HG03039 (cell line): ENCODE results near the gene PIGU.

Experiments used
- ATAC-seq: cut with Tn5 transposase; IDR thresholded peaks from one replicate; pipeline ENCODE4 v1.9.1; 2021; ENCODE audit warnings: mild to moderate bottlenecking, moderate library complexity; ENCODE audit not compliant: unreplicated experiment

PIGU gene

DNA sequence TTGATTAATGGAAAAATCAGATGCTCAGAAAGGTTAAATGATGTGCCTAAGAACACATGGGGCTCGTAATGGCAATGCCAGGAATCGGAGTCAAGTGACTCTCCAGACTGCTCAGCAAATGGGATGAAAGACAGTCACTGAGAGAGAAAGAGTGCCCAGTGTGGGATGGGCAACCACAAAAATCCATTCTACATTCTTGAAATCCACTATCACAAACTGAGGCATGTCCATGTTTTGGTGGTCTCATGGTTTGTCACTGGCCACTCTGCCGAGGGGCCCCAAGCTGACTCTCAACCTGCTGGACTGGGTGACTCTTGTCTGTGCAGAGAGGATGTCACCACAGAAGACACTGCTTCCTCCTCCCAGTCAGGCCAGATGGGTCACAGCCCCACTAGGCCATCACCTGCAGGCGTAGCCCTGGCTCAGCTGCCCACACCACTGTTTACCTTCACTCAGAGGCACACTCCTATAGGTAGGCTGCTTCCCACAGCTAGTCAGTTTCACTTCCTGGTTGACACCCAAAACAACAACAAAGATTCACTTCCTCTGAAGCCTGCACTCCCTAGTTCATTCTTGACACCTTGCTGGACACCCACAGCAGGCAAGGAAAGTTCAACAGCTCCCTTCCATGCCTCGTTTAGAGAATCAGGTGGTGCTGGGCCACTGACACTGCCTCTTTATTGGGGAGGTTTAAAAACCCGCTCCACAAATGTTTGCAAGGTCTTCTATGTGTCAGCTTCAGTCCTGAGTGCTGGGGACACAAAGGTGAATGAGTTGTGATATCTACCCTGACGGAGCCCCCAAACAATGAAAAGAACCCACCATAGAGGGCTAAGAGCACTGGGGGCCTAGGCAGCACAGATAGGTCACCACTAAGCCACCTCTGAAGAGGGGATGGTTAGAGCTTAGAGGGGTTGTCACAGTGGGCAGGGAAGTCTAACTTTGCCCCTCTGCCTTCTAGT, 96.6 kb downstream of the PIGU start:
- no peak for ATAC-seq

DNA sequence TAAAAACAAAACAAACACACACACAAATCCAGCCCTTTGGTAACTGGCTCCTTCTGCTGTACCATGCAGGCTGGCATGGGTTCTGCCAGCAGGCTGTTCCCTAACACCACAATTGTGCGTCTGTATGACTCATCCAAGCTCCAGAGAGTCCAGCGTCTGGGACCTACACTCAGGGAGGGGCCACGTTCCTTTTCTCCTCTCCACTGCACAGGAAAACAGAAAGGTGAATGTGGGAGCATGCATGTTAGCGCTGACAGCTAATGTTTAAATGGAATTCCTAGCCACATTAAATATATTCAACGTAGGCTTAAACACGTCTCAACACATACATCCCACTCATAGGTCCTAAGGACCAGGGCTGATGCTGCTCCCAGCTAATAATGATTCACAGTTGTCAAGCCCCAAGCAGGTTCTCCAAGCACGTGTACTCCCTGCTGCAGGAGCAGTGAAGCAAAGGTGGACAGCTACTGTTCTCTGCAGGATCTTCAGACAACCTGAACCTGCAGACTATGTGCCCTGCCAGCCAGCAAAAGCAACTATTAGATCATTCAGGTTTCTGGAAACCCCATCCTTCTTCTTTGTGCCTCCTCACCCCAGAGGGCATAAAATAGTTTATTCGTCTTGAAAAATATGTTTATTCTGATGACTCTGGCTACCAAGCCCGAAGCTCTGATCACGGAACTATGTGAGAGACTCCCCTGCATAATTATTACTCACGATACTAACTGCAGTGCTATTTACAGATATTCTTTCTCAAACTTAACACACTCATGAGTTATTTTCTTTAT, 97.5 kb downstream of the PIGU start:
- no peak for ATAC-seq

DNA sequence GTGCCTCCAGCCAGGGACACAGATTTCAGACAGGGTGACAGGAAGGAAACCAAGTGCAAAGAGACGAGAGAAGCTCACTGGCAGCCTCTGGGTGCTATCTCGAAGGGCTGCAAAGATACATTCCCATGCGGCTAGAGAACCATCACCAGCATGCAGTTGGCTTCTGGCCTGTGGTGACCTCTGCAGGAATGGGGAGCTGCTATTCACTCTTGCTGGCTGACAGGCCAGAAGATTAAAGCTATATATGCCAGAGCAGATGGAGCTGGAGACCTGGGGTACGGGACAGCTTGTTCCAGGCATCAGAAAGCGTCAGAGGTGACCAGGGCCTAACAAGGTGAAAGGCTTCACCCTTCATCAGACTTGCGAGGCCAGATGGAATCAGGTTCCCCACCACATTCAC, 98.4 kb downstream of the PIGU start:
- ATAC-seq: no peak

DNA sequence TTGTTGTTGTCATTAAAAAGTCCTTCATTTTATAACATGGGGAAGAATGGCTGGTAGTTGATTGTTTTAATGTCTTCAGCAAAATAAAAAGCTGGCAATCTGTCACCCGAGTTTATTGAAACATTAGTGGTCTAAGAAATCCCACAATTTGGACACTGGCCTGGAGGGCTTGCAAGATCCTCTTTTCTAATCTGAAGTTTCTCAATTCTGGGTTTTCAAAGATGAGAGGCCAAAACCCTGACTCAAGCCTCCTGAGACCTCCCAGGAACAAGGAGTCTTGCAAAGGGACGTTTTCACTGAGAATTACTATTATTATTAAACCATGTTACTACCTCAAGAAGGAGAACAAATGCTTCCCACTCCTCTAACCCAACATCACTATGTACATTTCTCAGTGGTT, 98.9 kb downstream of the PIGU start:
- ATAC-seq: no peak

DNA sequence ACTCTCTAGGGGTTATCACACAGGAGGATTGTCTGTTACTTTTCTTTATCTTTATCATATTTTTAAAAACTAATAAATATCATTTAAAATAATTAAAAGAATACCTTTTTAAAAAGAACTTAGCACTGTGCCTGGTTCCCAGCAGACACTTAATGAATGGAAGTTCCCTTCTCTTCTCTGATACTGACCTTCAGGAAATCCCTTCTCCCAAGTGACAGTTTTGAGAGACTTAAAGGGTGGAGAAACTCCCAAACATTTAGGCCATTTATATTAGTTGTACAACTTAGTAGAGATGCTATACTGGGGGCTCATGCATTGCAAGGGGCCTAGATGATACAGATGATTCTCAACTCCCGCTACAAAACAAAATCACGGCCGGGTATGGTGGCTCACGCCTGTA, 99.8 kb downstream of the PIGU start:
- no peak for ATAC-seq

DNA sequence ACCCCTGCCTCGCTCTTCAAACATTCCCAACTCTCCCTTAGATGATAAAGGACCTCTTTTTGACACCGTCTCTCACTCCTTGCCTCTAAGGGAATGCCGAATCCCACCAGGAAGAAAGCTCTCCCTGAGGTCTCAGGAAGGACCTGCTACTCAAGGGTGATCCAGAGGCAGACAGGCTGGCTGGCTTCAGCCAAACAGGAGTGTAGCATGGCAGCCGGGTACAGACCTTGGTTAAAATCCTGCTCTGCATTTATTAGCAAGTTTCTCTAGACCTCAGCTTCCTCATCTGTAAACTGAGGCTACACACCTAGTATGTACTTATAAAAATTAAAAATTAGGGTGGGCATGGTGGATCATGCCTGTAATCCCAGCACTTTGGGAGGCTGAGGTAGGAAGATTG, 101.1 kb downstream of the PIGU start:
- ATAC-seq: no peak

DNA sequence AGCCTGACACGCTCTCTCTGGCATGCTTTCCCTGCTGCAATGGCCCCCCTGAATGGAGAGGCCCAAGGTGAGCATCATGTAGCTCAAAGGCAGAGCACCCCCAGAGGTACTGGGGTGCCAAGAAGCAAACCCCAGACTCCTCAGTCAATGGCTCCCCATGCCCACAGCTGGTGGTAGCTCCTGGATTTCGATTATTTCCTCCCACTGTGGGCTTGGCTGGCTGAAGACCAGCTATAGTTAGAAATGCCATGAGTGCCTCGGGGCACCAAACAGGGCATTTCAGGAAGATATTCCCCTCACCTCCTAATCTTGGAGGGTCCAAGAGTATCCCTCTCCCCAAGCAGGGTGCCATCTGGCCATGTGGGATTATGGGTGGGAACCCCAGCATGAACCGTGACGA, 101.6 kb downstream of the PIGU start:
- no peak for ATAC-seq

DNA sequence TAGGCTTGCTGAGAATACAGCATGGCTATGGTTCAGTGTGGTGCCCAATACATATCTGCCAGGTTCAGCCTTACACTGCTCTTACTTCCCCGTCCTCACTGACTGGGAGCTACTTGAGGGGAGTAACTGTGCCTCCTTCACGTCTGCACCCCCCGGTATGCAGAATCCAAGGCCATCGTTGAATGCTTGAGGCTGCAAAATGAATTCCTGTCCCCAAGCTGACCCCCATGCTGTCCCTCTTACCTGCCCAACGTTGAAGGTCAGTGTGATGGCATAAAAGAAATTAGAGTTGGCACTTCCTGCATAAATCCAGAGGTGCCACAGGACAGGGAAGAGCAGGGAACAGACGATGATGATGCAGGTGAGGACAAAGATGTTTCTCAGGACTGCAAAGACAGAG, 102.0 kb downstream of the PIGU start:
- no peak for ATAC-seq

DNA sequence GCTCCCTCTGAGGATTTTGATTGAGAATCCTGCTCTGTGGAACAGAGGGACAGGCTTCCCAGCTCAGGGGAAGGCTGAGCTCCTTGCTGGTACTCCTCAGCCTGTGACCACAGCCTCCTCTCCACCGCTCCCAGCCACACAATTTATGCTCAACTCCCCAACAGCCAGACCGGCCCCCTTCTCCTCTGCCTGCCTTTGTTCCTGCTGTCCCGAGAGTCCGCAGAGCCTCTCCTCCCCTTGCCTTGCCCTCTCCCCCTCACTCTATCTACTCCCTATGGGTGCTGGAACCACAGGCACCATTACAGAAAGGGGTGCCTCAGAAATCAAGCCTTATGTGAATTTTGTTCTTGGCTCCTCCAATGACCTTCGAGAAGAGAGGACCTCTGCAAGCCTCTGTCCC, 102.5 kb downstream of the PIGU start:
- ATAC-seq: no peak

DNA sequence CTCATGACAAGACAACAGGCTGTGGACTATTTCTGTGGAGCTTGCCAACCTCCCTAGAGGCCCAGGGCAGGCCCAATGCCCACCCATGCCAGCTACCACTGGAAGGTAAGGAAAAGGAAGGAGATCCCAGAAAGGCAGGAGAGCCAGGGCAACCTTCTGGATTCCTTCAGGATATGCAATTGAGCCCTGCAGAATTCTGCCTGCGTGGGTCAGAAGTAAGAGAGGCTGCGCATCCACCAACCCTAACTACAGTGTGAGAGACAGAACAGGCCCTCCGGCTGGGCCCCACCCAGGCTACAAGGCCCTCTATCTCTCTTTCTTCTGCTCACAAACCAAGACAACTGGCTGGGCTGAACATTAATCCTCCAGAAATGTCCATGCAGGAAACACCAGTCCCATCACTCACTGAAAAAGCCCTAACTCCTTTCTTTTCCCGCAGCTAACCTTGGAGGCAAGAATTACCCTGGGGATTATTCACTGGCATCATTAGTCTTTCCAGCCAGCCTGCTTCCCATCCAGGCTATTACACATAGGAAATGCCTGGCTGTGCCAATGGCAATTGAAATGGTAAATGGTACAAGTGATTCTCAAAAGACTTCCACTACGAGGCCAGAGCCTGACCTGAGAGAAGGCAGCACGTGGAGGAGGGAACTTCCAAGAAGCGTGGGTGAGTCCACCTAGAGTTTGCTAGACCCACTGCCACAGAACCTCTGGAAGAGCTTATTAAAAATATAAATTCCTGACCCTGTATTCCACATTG, 103.2 kb downstream of the PIGU start:
- no peak for ATAC-seq

DNA sequence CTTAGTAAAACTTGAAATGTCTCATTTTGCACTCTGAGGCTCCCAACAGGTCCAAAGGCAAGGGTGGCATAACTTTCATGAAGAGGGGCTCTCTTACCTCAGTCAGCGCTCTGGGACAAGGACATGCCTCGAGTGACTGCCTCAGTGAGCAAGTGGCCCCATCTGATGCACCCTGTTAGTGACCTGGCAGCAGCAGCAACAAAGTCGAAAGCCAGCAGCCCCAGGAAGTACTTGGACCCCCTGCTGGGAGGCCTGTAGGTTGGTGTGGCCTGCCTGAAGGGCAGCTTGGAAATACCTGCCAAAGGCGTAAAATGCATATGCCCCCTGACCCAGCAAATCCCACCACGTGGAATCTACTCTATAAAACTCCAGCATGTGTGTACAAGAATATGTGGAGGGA, 105.1 kb downstream of the PIGU start:
- ATAC-seq: no peak

DNA sequence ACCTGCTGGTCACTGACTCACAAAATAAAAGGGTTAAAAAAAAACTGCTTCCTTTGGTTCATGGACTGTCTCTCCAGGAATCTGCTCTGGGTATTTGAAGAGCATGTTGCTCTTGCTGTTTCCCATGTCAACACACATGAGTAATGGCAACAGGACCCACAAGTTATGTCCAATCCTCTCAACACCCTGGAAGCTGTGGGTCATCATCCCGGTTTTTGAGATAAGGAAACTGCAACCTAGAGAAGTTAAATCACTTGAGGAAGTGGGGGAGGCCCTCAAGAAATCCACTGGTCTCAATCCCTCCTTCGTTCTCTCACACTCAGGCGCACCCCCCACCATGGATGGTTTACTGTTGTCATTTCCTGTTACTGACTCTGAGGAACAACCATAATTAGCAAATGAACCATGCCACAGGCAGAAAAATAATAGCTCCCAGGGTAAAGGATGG, 106.0 kb downstream of the PIGU start:
- no peak for ATAC-seq

DNA sequence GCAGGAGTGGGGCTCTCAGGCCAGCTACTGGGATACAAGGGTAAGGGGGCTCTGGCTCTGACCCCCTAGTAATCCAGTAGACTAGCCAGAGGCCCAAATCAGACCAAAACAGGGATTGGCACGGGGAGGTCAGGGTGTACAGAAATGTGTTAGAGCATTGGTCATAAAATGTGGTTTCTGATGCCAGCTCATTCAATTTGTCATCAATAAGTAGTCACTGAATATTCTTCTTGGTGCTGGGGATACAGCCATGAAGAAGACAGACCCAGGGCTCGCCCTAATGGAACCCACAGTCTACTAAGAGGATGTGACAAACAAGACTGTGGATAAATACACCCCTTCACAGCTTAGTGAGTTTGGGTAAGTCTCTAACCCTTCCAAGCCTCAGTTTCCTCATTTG, 107.3 kb downstream of the PIGU start:
- no peak for ATAC-seq

DNA sequence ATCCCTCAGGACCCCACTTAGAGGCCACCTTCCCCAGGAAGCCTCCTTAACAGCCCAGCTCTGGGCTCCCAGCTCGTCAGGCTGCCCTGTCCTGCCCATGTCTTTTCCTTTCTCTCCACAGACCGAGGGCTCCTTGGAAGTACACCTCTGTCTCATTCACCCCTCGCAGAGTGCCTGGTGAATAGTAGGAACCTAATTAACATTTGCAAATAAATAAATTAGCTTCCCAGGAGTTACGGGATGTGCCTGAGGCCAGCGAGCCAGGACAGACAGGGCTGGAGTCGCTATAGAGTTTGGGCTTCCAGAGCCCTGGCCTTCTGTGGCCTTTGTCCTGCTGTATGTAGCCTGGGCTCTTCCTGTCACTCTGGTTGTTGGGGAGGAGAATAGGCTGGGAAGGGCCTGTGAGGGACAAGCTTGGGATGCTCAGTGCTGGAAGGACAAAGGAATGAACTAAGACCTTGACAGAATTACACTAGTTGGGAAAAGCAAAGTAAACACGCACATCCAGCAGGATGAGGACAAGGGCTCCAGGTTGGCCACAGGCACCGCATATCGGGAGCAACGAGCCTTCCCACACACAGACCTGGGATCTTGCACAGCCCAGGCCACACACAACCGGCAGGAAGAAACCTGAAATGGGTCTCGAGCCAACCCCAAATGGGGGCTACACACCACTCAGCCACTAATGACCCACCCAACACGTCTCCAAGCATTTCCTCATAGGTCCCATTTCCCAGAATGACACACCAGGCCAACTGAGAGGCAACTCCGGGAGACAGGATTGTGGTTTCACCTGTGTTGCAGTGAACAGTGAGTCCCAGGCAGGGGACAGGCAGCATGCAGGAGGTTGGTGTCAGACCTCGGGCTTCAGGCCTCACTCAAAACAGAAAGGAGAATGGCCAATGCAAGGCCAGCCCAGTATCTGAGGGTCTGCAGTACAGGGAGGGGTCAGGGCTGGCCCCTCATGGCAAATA, 108.7 kb downstream of the PIGU start:
- no peak for ATAC-seq

DNA sequence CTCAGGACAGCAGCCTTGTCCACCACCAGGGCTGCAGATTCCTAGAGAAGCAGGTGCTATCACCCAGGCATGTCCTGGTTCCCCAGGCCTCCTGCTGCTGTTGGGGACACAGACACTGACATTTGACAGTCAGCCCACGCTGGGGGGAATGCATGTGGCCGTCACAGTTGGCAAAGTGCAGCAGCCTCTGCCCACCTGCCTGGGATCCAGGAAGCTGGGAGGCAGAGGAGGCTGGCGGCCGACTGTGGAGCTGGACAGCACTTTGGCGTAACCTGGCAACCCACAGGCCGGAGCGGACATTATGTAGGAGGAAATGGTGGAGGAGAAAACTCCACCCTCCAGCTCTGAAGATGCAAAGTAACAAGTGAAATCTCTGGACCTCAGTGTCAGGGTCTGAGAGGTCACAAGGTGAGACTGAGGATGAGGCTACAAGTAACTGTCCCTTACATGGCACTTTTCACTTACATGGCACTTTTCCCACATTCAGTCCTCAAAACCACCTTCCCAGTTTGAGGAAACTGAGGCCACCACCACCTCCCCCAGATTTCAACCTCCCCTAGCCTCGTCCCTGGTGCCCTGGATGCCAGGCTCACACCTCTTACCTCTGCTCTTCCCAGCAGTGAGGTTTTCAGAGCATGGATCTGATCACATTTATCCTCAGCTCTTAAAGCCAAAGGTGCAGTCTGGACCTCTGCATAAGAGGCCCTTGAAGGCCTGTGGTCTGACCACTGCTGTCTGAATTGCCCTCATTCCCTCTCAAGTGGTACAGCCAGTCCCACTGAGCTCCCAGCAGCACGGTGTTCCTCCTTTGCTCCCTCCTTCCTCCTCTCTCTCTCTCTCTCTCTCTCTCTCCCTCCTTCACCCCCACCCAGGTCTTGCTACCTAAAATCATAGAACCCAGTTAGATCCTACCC, 109.7 kb downstream of the PIGU start:
- no peak for ATAC-seq

DNA sequence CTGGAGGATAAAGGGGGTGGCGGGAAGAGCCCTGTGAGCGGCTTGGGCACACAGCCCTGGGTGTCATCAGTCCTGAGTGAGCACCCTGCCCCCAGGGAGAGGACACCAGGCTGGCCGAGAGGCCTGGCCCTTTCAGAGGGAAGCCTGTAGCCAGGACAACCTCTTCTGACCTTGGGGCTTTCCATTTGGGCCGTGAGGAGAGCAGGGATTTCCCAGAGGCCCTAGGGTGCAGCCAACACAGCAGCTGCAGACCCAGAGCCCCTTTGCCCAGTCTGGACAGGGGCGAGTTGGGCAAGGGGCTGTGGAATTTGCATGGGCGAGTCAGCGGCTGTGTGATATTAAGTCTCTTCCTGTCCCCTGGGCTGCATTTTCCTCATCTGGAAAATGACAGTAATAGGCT, 112.1 kb downstream of the PIGU start:
- ATAC-seq: no peak

DNA sequence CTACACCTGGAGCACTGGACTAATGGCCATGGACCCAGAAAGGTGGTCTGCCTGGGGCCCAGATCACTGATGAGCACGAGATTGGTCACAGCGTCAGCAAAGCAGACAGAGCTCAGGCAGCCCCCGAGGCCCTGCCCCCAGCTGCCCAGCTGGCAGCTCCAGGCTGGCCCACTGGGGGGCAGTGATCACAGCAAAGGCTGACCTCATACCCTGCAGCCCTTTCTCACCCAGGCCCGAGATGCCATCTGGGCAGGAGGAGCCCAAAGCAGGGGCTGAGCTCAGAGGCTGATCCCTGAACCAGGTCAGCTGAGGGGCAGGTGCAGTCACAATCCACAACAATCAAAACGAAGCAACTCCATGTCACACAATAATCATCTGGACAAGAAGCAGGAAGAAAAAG, 114.3 kb downstream of the PIGU start:
- no peak for ATAC-seq

DNA sequence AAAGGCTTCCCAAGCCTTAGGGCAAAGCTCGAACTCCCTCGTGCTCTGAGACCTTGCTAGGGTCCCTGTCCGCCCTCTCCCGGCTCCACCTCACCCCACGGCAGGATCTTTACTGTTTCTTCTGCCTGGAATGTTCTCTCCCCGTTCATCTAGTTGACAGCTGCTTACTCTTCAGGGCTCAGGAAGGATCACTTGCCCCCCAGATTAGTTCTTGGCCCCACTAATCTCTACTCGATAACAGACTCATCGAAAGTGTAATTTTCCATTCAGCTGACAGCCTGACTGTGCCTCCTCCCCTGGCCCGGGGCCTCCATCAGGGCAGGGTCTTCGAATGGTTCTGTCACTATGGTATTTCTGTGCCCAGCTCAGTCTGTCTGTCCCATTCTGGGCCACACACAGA, 115.2 kb downstream of the PIGU start:
- ATAC-seq: no peak

DNA sequence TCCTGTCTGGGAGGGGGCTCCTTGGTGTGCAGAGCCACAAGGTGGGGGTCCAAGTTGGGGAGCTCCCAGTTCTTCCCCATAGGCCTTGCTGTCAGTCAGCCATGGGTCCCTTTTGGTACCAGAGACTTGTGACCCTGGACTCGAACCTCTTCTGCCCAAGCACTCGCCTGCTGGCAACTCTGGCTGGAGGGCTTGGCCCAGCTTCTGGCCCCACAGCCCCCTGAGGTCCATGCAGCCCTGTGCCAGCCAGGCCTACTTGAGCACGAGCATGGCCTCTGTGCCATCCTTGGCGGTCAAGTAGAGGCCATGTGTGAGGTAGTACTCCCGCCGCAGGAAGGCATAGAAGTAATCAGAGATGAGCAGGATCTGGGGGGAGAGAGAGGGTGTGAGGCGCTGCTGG, 116.3 kb downstream of the PIGU start:
- ATAC-seq: no peak
